Epithelial cell of proximal tubule (primary cell): Measurements from ENCODE around the gene PTPRN2. TPM values are rescaled to one million over a fixed set of nuclear protein-coding genes. Genes with fewer than 3 reads are reported as not detected.
"Not testable (repeated sequence)": the region's sequence is repeated elsewhere in the genome, so short reads cannot be mapped to it uniquely, and the experiment has no call there.

Experiments used
- DNase-seq: peaks from one replicate; pipeline ENCODE4 v3.0.0-alpha.2; 2011; ENCODE audit warnings: low read depth
- H3K4me3 ChIP-seq: 2 replicates; pipeline ENCODE4 v1.5.1; 2011; ENCODE audit warnings: low read depth, mild to moderate bottlenecking, low read length
- CTCF ChIP-seq: conservative IDR thresholded peaks from 2 replicates; pipeline ENCODE4 v1.5.1; 2012; ENCODE audit warnings: low read depth, mild to moderate bottlenecking, low read length
- total RNA-seq: library from RNA; depleted of rRNA; stranded (reverse); fragments of >200 nt; gene quantifications from 2 replicates; pipeline ENCODE4 v1.2.3, GENCODE V29; 2015

Gene PTPRN2
- total RNA-seq, 1 donor from 2014 or later: 2.8 TPM

GRCh38 chr7:158165711-158166110 lies 421.9 kb downstream of the PTPRN2 start:
- H3K4me3 ChIP-seq: no peak overlapping the region
- TF ChIP-seq CTCF: no peak
- no peak for DNase-seq

DNA sequence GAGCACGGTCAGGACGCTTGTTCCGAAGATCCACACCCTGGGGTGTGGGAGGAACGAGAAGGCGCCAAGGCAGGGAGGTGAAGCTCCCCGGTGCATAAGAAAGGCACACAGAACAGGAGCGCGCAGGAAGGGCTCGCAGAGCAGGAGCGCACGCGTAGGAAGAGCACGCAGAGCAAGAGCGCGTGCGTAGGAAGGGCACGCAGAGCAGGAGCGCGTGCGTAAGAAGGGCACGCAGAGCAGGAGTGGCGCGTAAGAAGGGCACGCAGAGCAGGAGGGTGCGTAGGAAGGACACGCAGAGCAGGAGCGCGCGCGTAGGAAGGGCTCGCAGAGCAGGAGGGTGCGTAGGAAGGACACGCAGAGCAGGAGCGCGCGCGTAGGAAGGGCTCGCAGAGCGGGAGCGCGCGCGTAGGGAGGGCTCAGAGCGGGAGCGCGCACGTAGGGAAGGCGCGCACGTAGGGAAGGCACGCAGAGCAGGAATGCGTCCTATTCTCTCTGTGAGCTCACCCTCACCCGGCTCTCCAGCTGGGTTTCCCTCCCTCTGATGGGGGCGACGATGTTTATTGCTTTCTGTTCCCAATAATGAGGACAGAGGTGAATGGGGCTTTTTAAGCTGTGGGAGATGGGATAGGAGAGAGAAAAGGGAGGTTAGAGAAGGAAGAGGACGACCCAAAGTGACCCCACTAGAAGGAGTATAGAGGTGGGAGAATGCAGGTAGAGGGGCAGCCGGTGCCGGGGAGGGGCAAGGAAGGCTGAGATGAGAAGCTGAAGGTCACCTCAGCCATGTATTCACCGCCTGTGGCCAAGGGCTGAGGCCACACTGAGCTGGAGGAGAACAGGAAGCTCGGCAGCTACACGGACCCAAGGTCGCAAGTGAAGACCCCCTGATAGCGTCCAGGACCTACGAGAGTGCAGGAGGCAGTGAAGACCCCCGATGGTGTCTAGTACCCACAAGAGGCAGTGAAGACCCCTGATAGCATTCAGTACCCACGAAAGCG lies 423.2 kb downstream of the PTPRN2 start:
- H3K4me3 ChIP-seq: no peak overlapping the region
- no peak for TF ChIP-seq CTCF
- no peak for DNase-seq

DNA sequence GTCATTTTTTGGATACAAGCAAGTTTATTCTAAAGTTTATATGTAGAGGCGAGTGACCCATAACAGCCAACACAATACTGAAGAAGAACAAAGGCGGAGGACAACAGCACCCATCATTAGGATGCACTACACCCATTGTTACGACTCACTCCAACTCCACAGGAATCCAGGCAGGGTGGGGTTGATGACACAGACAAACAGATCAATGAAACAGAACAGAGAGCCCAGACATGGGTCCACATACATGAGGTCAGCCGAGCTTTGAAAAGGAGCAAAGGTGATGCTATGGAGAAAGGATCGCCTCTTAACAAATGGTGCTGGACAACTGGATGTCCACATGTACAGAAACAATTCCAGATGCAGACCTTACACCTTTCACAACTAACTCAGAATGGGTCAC lies 426.4 kb downstream of the PTPRN2 start:
- DNase-seq: no peak
- no peak for TF ChIP-seq CTCF
- H3K4me3 ChIP-seq: no peak overlapping the region

- TF ChIP-seq CTCF: no peak
- no peak for DNase-seq
- H3K4me3 ChIP-seq: no peak overlapping the region
These were observed 427.4 kb downstream of the PTPRN2 start for GRCh38 chr7:158160199-158160598.

- DNase-seq: no peak
- H3K4me3 ChIP-seq: no peak overlapping the region
- no peak for TF ChIP-seq CTCF
These were observed 430.2 kb downstream of the PTPRN2 start for GRCh38 chr7:158157460-158157859.

GRCh38 chr7:158151273-158151672 lies 436.4 kb downstream of the PTPRN2 start:
- H3K4me3 ChIP-seq, DNase-seq: not testable (repeated sequence)

GRCh38 chr7:158150234-158150633 lies 437.4 kb downstream of the PTPRN2 start:
- no peak overlapping the region for H3K4me3 ChIP-seq
- TF ChIP-seq CTCF: no peak
- no peak for DNase-seq

DNA sequence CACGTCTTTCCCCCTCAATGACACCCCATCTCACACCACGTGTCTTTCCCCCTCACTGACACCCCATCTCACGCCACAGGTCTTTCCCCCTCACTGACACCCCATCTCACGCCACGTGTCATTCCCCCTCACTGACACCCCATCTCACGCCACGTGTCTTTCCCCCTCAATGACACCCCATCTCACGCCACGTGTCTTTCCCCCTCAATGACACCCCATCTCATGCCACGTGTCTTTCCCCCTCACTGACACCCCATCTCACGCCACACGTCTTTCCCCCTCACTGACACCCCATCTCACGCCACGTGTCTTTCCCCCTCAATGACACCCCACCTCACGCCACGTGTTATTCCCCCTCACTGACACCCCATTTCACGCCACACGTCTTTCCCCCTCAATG lies 440.2 kb downstream of the PTPRN2 start:
- not testable (repeated sequence) for H3K4me3 ChIP-seq, DNase-seq
